Karpas-422 (cell line): Measurements from ENCODE around the gene C20orf204. TPM values are rescaled to one million over a fixed set of nuclear protein-coding genes. Genes with fewer than 3 reads are reported as not detected.

Experiments used
- DNase-seq: peaks from one replicate; pipeline ENCODE4 v3.0.0-alpha.2; 2015
- H2AFZ ChIP-seq: fragments of 200-600 bp; sonication (generic); 2 replicates; pipeline ENCODE4 v1.6.1; 2014; ENCODE audit warnings: antibody characterized with exemption, low read length, mixed read lengths
- H3K27ac ChIP-seq: fragments of 200-600 bp; sonication (generic); 2 replicates; pipeline ENCODE4 v1.5.1; 2014; ENCODE audit warnings: mild to moderate bottlenecking, low read length, moderate library complexity
- H3K27me3 ChIP-seq: fragments of 200-600 bp; sonication (generic); 2 replicates; pipeline ENCODE4 v1.6.1; 2014; ENCODE audit warnings: low read length, mixed read lengths
- H3K36me3 ChIP-seq: fragments of 200-600 bp; sonication (generic); 2 replicates; pipeline ENCODE4 v1.6.1; 2014; ENCODE audit warnings: low read length, mixed read lengths; ENCODE audit not compliant: insufficient read depth
- H3K4me1 ChIP-seq: fragments of 200-600 bp; sonication (generic); 2 replicates; pipeline ENCODE4 v1.6.1; 2014; ENCODE audit warnings: mild to moderate bottlenecking, low read length, mixed read lengths
- H3K4me2 ChIP-seq: fragments of 200-600 bp; sonication (generic); 2 replicates; pipeline ENCODE4 v1.6.1; 2014; ENCODE audit warnings: low read length, low read depth, mild to moderate bottlenecking; ENCODE audit not compliant: poor library complexity, severe bottlenecking
- H3K4me3 ChIP-seq: fragments of 200-600 bp; sonication (generic); 2 replicates; pipeline ENCODE4 v1.5.1; 2014; ENCODE audit warnings: mild to moderate bottlenecking, antibody characterized with exemption, low read length, mixed read lengths
- H3K79me2 ChIP-seq: fragments of 200-600 bp; sonication (generic); 2 replicates; pipeline ENCODE4 v1.6.1; 2014; ENCODE audit warnings: mild to moderate bottlenecking, low read length, mixed read lengths
- H3K9ac ChIP-seq: fragments of 200-600 bp; sonication (generic); 2 replicates; pipeline ENCODE4 v1.6.0; 2014; ENCODE audit warnings: low read length
- H3K9me2 ChIP-seq: fragments of 200-600 bp; sonication (generic), shearing (Covaris generic); replicated peaks from 2 replicates; pipeline ENCODE4 v1.6.0; 2014; ENCODE audit warnings: mild to moderate bottlenecking, low read length, moderate library complexity; ENCODE audit not compliant: insufficient read depth
- H3K9me3 ChIP-seq: fragments of 300-700, 200-600 bp; sonication (generic); 2 replicates; pipeline ENCODE4 v1.6.1; 2014; ENCODE audit warnings: low read length, mixed read lengths
- H4K20me1 ChIP-seq: fragments of 200-600 bp; sonication (generic); 2 replicates; pipeline ENCODE4 v1.6.1; 2014; ENCODE audit warnings: mild to moderate bottlenecking, antibody characterized with exemption, low read length, low read depth; ENCODE audit not compliant: insufficient read depth
- total RNA-seq: library from RNA; depleted of rRNA; stranded (reverse); fragments of >200 nt; shearing (Covaris generic); gene quantifications from 2 replicates; pipeline ENCODE4 v1.2.3, GENCODE V29; 2014; ENCODE audit warnings: low replicate concordance

Gene C20orf204
- total RNA-seq, 1 experiment from 2014 or later = 0.45 TPM

DNA sequence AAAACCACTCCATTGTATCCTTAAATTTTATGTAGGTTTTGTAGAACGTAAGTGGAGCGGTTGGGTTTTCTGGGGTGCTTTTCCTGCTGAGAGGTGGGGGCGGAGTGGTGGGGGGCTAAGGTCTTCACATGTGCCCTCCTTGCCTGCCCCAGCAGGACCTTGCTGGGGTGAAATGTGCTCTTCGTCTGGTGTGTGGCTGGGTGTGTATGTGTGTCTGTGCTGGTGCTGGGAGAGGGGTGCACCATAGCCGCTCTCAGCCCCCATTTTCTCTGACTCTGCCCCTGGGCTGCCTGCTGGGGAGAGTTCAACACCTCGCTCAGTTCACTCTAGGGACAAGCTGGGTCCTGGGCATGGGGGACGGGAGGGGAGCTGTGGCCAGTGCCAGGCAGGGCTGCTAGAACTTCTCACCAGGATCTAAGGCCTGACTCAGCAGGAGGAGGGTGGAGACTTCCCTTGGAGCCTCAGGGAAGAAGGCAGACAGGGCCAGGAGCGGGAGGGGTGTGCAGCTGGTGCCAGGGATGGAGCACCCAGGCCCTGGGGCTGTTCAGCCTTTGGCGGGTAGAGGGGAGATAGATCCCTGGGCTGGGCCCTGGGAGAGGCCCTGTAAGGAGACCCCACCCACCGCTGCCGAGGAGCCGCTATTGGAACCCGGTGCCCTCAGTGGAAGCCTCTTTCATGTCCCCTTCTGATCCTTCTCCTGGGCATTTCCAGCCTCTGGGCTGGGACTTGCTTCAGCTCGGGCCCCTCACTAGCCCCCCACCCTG is 8.7 kb downstream of the C20orf204 start:
- H3K79me2 ChIP-seq = no peaks in the 10 kb centered on the region
- H3K4me1 ChIP-seq = peaks cover 2% of the 10 kb centered on the region
- H3K36me3 ChIP-seq = no peaks in the 10 kb centered on the region
- H2AFZ ChIP-seq = no peak overlapping the region
- H3K4me3 ChIP-seq = no peak overlapping the region
- H3K4me2 ChIP-seq = no peak overlapping the region
- no peaks in the 10 kb centered on the region for H3K9me2 ChIP-seq
- H3K27me3 ChIP-seq = no peaks in the 10 kb centered on the region
- H3K27ac ChIP-seq = no peak overlapping the region
- H3K9ac ChIP-seq = no peak overlapping the region
- DNase-seq = no peak
- no peaks in the 10 kb centered on the region; the same call in 1 of the 2 replicates for H4K20me1 ChIP-seq
- H3K9me3 ChIP-seq = no peaks in the 10 kb centered on the region

DNA sequence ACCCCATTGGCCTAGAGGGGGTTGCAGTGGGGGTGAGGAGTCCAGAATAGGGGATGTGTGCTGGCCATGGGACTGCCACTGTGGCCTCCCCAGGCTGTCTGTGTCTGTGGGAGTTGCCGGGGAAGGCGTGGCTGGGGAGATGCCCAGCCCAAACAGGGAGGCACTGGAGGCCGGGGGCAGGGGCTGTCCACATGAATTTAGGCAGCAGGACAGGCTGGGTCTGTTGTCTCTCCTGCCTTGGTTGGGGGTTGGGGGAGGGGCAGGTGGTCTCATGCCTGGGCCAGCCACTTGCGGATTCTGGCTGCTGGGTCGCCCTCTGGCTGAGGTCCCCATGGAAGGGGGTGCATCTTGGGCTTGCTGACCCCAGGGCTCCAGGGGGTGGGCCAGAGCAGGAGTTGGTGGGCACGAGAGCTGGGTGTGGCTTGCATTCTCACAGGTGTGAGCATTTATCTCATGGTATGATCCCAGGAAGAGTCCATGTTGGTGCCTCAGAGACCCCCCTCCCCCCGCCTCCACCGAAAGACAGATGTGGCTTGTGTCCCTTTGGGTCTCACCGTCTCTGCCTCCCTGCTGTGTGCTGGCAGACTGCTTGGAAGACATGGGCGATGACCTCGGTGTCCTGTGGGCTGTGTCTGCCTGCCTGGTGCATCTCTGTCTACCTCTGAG is 9.5 kb downstream of the C20orf204 start:
- no peaks in the 10 kb centered on the region; the same call in 1 of the 2 replicates for H4K20me1 ChIP-seq
- peaks cover 9% of the 10 kb centered on the region for H3K4me1 ChIP-seq
- H3K4me2 ChIP-seq = no peak overlapping the region
- H3K9me3 ChIP-seq = no peaks in the 10 kb centered on the region
- no peak for DNase-seq
- H3K4me3 ChIP-seq = no peak overlapping the region
- H3K27me3 ChIP-seq = no peaks in the 10 kb centered on the region
- H2AFZ ChIP-seq = no peak overlapping the region
- no peaks in the 10 kb centered on the region for H3K36me3 ChIP-seq
- no peaks in the 10 kb centered on the region for H3K9me2 ChIP-seq
- no peaks in the 10 kb centered on the region for H3K79me2 ChIP-seq
- H3K27ac ChIP-seq = no peak overlapping the region
- H3K9ac ChIP-seq = no peak overlapping the region

DNA sequence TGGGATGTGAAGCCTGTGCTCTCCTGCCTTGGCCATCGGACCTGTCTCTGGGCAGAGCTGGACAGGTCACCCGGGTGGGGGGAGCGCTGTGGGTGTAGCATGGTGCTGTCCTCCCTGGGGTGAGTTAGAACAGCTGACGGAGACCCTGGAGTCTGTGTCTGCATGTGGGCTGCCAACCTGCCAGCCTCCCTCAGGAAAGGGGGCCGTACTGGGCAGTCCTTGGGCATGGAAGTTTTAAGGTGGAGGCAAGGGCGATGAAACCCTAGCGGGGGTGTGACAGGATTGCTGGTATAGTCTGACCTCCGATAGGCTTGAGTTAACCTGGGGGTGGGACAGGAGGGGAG is 11.0 kb downstream of the C20orf204 start:
- H3K4me2 ChIP-seq = no peak overlapping the region
- no peaks in the 10 kb centered on the region for H3K27me3 ChIP-seq
- no peaks in the 10 kb centered on the region for H3K36me3 ChIP-seq
- peaks cover 16% of the 10 kb centered on the region for H3K4me1 ChIP-seq
- no peak overlapping the region for H3K4me3 ChIP-seq
- no peaks in the 10 kb centered on the region; the same call in 1 of the 2 replicates for H4K20me1 ChIP-seq
- no peaks in the 10 kb centered on the region for H3K9me2 ChIP-seq
- H3K9me3 ChIP-seq = no peaks in the 10 kb centered on the region
- no peak for DNase-seq
- no peak overlapping the region for H3K9ac ChIP-seq
- H2AFZ ChIP-seq = no peak overlapping the region
- no peaks in the 10 kb centered on the region for H3K79me2 ChIP-seq
- no peak overlapping the region for H3K27ac ChIP-seq

DNA sequence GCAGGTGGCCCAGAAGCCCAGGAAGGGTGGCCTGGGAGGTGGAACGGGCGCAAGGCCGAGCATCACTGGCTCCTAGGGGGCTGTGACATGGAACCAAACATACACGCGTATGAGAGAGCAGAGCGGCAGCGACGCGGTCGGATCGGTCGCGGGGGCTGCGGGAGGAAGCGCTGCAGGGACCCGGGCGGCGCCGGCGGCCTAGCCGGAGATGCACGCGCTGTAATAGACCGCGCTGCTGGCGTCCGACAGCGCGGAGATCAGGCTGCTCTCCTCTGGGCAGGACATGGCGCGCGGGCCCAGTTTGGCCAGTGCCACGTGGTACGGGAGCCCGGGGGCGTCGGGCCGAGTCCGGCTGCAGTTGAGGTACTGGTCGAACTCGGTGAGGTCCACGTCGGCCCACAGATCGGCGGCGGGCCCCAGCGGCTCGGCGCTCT is 12.0 kb downstream of the C20orf204 start:
- Histone ChIP-seq H3K27ac (no peak overlapping the region), H3K9ac (no peak overlapping the region), H3K9me2 (no peaks in the 10 kb centered on the region), H3K9me3 (no peaks in the 10 kb centered on the region), H2AFZ (no peak overlapping the region), H3K4me3 (no peak overlapping the region), H3K4me2 (no peak overlapping the region), H3K27me3 (no peaks in the 10 kb centered on the region), H3K36me3 (no peaks in the 10 kb centered on the region), H3K4me1 (peaks cover 16% of the 10 kb centered on the region), H3K79me2 (no peaks in the 10 kb centered on the region), H4K20me1 (no peaks in the 10 kb centered on the region; the same call in 1 of the 2 replicates)
- no peak for DNase-seq

DNA sequence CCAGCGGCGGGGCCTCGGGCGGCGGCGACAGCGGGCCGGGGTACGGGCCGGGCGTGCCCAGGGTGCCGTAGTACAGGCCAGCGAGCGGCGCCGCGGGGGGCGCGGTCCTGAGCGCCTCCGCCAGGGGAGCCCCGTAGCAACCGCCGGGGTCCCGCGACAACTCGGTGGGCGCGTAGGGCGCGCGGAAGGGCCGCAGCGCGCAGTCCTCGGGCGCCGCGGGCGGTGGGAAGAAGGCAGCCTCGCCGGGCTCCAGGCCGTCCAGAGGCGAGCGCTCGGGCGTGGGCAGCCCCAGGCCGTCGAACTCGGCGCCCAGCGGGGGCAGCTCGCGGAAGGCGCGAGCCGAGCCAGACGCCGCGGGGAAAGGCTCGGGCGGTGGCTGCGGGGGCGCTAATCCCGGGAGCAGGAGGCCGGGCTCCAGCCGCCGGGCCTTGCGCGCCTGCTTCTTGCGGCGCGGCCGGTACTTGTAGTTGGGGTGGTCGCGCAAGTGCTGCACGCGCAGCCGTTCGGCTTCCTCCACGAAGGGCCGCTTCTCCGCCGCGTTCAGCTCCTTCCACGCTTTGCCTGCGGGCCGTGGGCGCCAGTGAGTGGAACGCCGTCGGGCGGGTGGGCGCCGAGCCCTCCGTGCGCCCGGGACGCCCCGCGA is 12.5 kb downstream of the C20orf204 start:
- H3K9me3 ChIP-seq = no peaks in the 10 kb centered on the region
- no peak overlapping the region for H3K4me2 ChIP-seq
- H3K4me3 ChIP-seq = no peak overlapping the region
- H3K27ac ChIP-seq = no peak overlapping the region
- peaks cover 16% of the 10 kb centered on the region for H3K4me1 ChIP-seq
- H3K27me3 ChIP-seq = no peaks in the 10 kb centered on the region
- H4K20me1 ChIP-seq = no peaks in the 10 kb centered on the region; the same call in 1 of the 2 replicates
- H3K9me2 ChIP-seq = no peaks in the 10 kb centered on the region
- H3K36me3 ChIP-seq = no peaks in the 10 kb centered on the region
- H3K9ac ChIP-seq = no peak overlapping the region
- no peak overlapping the region for H2AFZ ChIP-seq
- no peaks in the 10 kb centered on the region for H3K79me2 ChIP-seq
- DNase-seq = no peak

DNA sequence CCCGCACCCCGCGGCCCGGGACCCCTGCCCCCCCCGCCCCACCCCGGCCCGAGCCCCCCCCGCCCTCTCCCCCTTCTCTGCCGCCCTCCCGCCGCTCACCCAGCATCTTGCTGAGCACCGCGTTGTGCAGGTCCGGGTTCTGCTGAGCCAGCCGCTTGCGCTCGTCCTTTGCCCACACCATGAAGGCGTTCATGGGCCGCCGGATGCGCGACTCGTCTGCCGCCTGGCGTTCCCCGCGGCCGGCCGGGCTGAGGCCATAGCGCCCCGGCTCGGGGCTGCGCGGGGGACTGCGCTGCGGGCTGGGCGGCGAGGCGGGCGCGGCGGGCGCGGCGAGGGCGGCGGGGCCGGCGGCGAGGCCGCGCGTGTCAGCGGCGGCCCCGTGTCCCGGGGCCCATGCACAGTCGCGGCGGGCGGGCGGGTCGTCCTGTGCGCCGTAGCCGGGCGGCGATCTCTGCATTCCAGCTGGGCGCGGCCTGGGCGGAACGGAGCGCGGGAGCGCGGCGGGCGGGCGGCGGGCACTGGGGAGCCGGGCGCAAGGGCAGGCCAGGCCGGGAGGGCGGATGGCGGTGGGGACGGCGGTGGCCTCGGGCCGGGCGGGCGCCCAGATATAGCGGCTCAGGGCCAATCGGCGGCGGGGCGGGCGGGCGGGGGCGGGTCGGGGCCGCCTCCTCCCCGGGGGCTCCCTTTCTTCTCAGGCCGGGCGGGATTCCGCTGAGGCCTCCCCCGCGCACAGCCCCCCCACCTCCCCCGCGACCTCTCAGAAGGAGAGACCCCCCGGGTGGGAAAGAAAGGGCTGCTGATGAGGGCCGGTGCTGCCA is 13.3 kb downstream of the C20orf204 start, which contains the start of gene SOX18:
TSS of gene SOX18 (minus strand) at position 580 of the 818 bp plus-strand sequence. CDS start at position 457, 123 bp downstream.
- H3K9me3 ChIP-seq = no peaks in the 10 kb centered on the region
- peak within 1 kb of the TSS; percentile 23; the same call in 1 of the 2 replicates for H3K9ac ChIP-seq
- no peaks in the 10 kb centered on the region; the same call in 1 of the 2 replicates for H4K20me1 ChIP-seq
- H2AFZ ChIP-seq = no peak within 1 kb of the TSS
- peak within 1 kb of the TSS; percentile 58 for H3K4me2 ChIP-seq
- H3K36me3 ChIP-seq = no peaks in the 10 kb centered on the region
- no peaks in the 10 kb centered on the region for H3K9me2 ChIP-seq
- H3K4me3 ChIP-seq = no peak within 1 kb of the TSS; the same call in 1 of the 2 replicates
- no peaks in the 10 kb centered on the region for H3K79me2 ChIP-seq
- H3K27ac ChIP-seq = no peak within 1 kb of the TSS
- H3K27me3 ChIP-seq = no peaks in the 10 kb centered on the region
- no peak for DNase-seq
- H3K4me1 ChIP-seq = peaks cover 16% of the 10 kb centered on the region

DNA sequence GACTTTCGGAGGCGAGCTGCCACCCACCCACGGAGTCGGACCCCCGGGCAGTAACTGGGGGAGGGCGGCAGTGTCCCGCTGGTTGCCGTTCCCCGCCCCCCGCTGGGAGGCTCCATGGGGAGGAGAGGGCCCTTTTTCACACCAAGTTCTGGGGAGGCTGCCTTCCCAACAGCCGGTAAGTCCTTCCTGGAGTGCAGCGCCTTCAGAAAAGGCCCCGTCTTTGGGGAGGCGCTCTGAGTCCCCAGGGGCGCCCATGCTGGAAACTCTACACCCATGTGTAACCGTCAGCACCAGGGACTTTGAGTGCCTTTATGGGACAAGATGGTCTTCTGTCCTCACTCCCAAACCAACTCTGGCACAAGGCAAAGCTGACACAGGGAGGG is 13.9 kb downstream of the C20orf204 start:
- peak; percentile 79 for DNase-seq
- no peaks in the 10 kb centered on the region; the same call in 1 of the 2 replicates for H4K20me1 ChIP-seq
- H3K9me3 ChIP-seq = no peaks in the 10 kb centered on the region
- H3K4me2 ChIP-seq = peak overlapping the region; percentile 58
- no peaks in the 10 kb centered on the region for H3K27me3 ChIP-seq
- H3K36me3 ChIP-seq = no peaks in the 10 kb centered on the region
- H3K27ac ChIP-seq = no peak overlapping the region
- H3K79me2 ChIP-seq = no peaks in the 10 kb centered on the region
- H3K9me2 ChIP-seq = no peaks in the 10 kb centered on the region
- H2AFZ ChIP-seq = no peak overlapping the region
- H3K9ac ChIP-seq = peak overlapping the region; percentile 23; the same call in 1 of the 2 replicates
- H3K4me3 ChIP-seq = no peak overlapping the region; the same call in 1 of the 2 replicates
- H3K4me1 ChIP-seq = peaks cover 19% of the 10 kb centered on the region
